ENCODE measurements around the gene DIP2B.

DNA sequence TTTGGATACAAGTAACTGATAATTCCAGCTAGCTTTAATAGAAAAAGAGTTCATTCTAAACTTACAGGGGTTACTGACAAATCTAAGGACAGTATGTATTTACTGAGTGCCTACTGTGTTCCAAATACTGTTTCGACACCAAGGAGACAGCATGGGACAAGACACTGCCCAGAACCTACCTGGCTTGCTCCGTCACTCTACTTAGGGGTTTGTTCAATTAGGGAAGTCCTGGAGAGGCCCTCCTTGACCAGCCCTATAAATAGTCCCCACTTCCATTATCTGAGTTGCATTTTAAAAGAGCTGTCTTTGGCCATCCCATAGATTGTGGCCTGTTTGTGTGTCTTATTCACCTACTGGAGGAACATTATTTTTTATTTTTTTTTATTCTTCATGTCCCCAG lies 129.6 kb downstream of the DIP2B start:
- TF ChIP-seq, protein P1, sequence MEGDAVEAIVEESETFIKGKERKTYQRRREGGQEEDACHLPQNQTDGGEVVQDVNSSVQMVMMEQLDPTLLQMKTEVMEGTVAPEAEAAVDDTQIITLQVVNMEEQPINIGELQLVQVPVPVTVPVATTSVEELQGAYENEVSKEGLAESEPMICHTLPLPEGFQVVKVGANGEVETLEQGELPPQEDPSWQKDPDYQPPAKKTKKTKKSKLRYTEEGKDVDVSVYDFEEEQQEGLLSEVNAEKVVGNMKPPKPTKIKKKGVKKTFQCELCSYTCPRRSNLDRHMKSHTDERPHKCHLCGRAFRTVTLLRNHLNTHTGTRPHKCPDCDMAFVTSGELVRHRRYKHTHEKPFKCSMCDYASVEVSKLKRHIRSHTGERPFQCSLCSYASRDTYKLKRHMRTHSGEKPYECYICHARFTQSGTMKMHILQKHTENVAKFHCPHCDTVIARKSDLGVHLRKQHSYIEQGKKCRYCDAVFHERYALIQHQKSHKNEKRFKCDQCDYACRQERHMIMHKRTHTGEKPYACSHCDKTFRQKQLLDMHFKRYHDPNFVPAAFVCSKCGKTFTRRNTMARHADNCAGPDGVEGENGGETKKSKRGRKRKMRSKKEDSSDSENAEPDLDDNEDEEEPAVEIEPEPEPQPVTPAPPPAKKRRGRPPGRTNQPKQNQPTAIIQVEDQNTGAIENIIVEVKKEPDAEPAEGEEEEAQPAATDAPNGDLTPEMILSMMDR (conservative IDR thresholded peaks at IDR 0.05 in 1 of 2, IDR thresholded peaks at IDR 0.05 in 1 of 2; ENCODE audit: extremely low read depth in 1 of 2, insufficient read depth in 1 of 2, low read depth in 1 of 2, low read length in 2 of 2): no peak
- no peak for TF ChIP-seq EZH2 (IDR thresholded peaks at IDR 0.05; ENCODE audit: borderline replicate concordance, low read length)
